ENCODE results near the gene PRR23C.
"Not testable (repeated sequence)": the region's sequence is repeated elsewhere in the genome, so short reads cannot be mapped to it uniquely, and the experiment has no call there.

Gene PRR23C

GRCh38 chr3:139044366-139045210 is at the start of gene PRR23C:
TSS of gene PRR23C (minus strand) at chr3:139044892. CDS start at chr3:139044620, 272 bp downstream.
- no peak for DNase-seq

GRCh38 chr3:139093840-139094239 is 49.1 kb upstream of the PRR23C start:
- no peak for DNase-seq

GRCh38 chr3:139088462-139089324 is 44.0 kb upstream of the PRR23C start:
- no peak for DNase-seq

- no peak for DNase-seq
Observed at GRCh38 chr3:139087621-139088020, 42.9 kb upstream of the PRR23C start.

GRCh38 chr3:139084176-139084575 is 39.5 kb upstream of the PRR23C start:
- no peak for DNase-seq

GRCh38 chr3:139074565-139075115 is 29.9 kb upstream of the PRR23C start:
- no peak for DNase-seq

GRCh38 chr3:139062918-139063317 is 18.2 kb upstream of the PRR23C start:
- no peak for DNase-seq

GRCh38 chr3:139052802-139053600 is 8.3 kb upstream of the PRR23C start:
- no peak for DNase-seq

- DNase-seq = no peak
Observed at GRCh38 chr3:139043554-139044365, 932 bp downstream of the PRR23C start.

GRCh38 chr3:139037478-139037877 is 7.2 kb downstream of the PRR23C start:
- no peak for DNase-seq

GRCh38 chr3:139032326-139033002 is 12.2 kb downstream of the PRR23C start:
- no peak for DNase-seq

- DNase-seq = not testable (repeated sequence)
Observed at GRCh38 chr3:139030576-139030975, 14.1 kb downstream of the PRR23C start.

GRCh38 chr3:139024968-139025367 is 19.7 kb downstream of the PRR23C start:
- DNase-seq = no peak

GRCh38 chr3:139020868-139021234 is 23.8 kb downstream of the PRR23C start, which contains the start of gene PRR23B:
TSS of gene PRR23B (minus strand) at chr3:139020926. CDS start at chr3:139020661, 265 bp downstream.
- no peak for DNase-seq

GRCh38 chr3:139020036-139020867 is 24.4 kb downstream of the PRR23C start:
- DNase-seq = no peak

GRCh38 chr3:139016430-139017048 is 28.2 kb downstream of the PRR23C start:
- no peak for DNase-seq

- no peak for DNase-seq
Observed at GRCh38 chr3:139006051-139006716, 38.5 kb downstream of the PRR23C start, which contains the start of gene PRR23A. TSS of gene PRR23A (minus strand) at chr3:139006268. CDS start at chr3:139006268, 0 bp downstream.

GRCh38 chr3:139005356-139005993 is 39.2 kb downstream of the PRR23C start:
- DNase-seq = no peak

All from activated effector memory CD4-positive, alpha-beta T cell treated with anti-CD3 and anti-CD28 coated beads, Interleukin-2, amount 50 U/mL, for 16 hours (primary cell).